GM19099 (cell line): ENCODE data around the gene ZNF85.

Source experiments
- POLR2A ChIP-seq: IDR thresholded peaks from 3 replicates; pipeline ENCODE4 v1.6.1; 2011; ENCODE audit warnings: low read depth; ENCODE audit not compliant: insufficient read length; ENCODE audit errors: extremely low read depth

Gene ZNF85

DNA sequence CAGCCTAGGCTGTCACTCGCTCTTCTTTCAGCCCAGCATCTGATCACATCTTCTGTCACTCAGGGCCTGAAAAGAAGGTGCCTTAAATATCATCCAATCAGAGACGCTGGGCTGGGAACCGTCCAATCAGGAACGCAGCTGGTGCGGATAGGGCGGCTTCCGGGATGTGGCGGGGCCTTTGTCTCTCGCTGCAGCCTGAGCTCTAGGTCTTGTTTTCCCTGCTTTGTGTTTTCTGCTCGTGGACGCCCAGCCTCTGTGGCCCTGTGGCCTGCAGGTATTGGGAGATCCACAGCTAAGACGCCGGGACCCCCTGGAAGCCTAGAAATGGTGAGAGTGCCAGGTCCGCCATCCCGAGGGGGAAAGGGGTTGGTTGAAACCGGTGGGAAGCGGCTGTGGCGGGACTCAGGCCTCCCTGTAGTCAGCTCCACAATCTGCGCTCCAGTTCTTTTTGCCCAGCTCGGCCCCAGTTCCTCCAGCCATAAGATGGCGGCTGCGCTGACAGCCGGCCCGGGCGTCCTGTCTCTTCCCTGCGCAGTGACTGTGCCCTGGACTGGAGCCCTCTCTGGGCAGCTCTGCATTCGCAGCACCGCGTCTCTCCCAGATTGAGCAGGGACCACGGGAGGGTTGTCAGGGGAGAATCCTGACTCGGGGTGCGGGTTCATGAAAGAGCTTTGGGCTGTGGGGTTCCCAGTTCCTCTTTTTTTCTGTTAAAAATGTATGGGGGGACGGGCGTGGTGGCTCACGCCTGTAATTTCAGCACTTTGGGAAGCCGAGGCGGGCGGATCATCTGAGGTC, at the start of gene ZNF85:
Gene ZNF85, plus strand, starts transcription at position 175 of the 795 bp plus-strand sequence. Its CDS starts 150 bp downstream, at position 325.
- peak; percentile 69 for TF ChIP-seq POLR2A

DNA sequence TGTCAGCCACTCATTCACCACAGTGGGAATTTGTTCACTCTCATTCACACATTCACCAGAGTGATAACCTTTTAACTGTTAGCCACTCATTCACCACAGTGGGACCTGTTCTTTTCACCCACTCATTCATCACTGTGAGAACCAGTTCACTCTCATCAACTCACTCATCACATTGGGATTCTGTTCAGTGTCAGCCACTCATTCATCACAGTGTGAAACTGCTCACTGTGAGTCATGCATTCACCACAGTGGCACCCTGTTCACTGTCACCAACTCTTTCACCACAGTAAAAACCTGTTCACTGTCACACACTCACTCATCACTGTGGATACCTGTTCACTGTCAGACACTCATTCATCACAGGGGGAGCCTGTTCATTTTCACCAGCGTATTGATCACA, 43.5 kb upstream of the ZNF85 start:
- TF ChIP-seq POLR2A: no peak

DNA sequence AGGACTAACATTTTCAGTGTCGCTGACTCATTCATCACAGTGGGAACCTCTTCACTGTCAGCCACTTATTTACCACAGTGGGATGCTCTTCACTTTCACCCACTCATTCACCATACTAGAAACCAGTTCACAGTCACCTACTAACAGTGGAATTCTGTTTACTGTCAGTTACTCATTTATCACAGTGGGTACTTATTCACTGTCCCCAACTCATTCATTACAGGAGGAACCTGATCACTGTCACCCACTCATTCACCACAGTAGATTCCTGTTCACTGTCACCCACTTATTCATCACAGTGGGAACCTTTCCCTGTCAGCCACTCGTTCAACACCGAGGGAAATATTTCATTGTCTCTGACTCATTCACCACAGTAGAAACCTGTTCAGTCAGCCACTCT, 10.1 kb upstream of the ZNF85 start:
- no peak for TF ChIP-seq POLR2A

DNA sequence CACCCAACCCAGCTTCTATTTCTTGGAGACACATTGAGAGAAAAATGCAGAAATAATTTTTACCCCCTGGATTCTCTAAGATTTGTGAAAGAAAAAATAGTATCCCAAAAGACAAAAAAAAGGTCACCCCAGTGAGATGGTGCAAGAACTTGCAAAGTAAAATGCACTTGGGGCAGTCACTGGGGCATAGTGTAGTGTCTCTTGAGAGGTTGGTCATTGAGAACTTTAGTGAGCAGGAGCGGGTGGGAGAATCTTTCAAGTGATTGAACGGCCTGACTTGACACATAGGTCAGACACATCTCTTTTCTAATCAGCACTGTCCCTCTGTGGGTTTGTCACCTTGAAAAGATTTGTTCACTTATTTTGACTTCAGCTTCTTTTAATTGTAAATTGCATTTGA, 2.4 kb downstream of the ZNF85 start:
- TF ChIP-seq POLR2A: no peak

DNA sequence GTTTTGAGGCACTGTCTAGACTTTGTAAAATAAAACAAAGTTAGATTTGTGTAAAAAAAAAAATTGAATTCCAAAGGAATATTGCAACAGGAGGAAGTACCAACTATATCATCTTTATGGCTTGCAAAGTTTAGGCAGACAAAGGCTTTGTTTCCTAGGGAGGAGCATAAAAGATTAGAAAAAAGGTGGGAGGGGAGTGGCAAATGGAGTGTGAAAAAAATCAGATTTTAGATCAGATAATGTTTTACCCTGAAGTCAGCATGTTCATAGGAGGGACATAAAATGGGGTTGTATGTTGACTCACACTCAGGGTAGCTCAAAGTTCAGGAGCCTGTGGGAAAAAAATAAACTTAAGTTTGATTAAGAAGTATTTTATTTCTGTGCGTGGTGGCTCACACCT, 3.7 kb downstream of the ZNF85 start:
- no peak for TF ChIP-seq POLR2A

DNA sequence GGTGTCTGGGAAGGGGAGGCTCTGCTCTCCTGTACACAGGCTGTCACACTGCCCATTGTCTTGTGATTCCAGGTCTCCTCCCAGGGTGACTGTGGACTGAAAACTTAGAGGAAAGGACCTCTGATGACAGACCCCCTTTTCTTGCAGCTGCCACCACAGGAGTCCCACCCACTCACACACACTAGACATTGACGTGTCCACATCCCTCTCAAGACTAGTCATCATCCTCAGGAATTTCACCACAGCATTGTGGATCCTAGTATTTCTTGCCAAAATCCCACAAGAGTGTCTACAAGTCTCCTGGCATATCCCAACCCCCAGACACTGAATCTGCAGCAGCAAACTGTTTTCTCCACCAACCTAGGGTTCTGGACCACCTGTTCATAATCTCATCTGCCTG, 5.3 kb downstream of the ZNF85 start:
- TF ChIP-seq POLR2A: no peak

DNA sequence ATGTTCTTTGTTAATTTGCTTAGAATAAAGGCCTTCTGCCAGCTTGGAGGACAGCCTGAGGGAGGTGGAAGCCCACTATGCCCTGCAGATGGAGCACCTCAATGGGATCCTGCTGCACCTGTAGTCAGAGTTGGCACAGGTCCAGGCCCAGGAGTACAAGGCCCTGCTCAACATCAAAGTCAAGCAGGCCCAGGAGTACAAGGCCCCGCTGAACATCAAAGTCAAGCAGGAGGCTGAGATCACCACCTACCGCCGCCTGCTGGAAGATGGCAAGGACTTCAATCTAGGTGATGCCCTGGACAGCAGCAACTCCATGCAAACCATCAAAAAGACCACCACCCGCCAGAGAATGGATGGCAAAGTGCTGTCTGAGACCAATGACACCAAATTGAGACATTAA, 41.7 kb downstream of the ZNF85 start:
- no peak for TF ChIP-seq POLR2A

DNA sequence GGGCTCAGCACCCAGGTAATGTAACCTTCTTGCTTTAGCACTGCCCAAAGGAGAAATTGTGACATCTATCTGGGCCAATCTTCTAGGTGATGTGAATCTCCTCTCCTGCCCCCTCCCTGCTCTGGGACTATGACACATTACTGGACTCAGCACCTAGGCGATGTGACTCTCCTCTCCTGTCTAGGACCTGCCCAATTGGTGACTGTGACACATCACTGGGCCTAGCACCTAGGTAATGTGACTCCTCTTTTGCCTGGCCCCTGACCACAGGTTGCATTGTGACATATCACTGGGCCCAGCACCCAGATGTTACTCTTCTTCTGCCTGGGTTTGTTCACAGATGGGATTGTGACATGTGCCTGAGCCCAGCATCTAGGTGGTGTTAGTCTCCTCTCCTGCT, 45.0 kb downstream of the ZNF85 start:
- TF ChIP-seq POLR2A: no peak

DNA sequence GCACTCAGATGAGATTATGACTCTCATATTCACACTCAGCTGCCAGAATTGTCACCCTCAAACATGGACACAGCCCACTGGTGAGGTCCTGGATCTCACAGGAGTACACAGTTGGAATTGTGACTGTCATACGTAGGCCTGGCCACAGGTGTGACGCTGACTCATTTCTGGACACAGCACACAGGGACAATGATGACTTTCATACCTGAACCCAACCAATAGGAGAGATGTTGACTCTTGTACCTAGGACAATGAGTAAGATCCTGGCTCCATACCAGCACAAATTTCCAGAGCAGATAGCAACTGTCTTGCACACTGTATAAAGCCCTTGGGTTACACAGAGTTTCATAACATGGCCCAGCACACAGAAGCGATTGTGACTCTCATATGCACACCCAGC, 46.4 kb downstream of the ZNF85 start:
- no peak for TF ChIP-seq POLR2A

DNA sequence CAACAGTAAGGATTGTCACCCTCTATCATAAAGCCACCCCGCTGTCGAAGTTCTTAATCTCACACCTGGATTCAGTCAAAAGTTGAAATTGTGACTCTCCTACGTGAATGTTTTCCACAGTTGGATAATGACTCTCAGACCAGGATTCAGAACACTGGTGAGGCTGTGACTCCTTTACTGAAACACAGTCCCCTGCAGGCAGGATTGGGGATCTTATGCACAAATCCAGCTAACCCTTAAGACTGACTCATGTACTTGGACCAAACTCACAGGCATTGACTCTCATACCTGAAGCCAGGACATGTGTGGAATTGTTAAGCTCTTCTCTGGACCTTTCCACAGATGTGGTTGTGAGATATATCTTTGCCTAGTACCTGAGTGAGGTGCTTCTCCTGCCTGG, 46.8 kb downstream of the ZNF85 start:
- TF ChIP-seq POLR2A: no peak

DNA sequence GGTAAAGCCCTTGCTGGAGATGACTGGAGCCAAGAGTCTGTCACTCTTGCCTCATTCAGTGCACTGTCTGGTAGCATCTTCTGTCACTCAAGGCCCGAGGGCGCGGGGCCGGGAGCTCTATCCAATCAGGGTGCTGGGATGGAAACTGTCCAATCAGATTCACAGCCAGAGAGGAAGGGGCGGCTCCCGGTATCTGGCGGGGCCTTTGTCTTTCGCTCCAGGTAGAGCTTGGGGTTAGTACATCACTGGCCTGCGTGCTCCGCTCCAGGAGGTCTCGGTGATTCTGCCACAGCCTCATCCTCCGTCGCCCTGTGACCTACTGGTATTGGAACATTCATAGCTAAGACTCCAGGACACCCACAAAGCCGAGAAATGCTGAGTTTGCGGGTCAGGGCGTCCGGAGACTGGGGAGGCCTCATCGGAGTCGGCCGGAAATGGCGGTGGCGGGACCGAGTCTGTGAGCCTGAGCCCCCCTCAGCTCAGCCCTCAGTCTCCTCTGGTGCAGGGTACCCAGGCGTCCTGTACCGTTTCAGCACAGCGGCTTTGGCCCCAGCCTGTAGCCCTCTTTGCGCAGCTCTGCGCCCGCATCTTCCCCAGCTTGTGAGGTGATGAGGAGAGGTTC, 76.8 kb downstream of the ZNF85 start:
- peak; percentile 45 for TF ChIP-seq POLR2A
